GM21360 (cell line): ENCODE measurements around the gene MRPL3.
"Not testable (repeated sequence)": the region's sequence is repeated elsewhere in the genome, so short reads cannot be mapped to it uniquely, and the experiment has no call there.

Source experiments
- ATAC-seq: cut with Tn5 transposase; IDR thresholded peaks from one replicate; pipeline ENCODE4 v1.9.1; 2021; ENCODE audit warnings: mild to moderate bottlenecking, moderate library complexity; ENCODE audit not compliant: unreplicated experiment

Gene MRPL3

DNA sequence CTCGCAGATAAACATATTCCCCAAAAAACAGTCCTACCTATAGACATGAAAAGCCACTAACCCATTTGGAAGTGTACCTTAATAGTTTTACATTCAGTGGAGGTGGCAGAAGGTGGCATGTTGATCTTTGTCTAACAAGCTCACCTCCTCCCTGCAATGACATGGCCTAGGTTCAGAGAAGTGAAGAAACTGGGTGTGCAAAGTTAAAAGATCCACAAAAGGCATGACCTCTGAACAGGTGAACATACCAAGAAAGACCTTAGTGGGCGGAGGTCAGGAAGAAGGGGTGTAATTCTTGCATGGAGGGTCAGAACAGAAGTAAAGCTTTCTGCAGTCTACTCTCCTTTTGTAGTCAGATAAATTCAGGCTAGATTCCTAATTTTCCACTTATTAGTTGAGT lies 822 bp downstream of the MRPL3 start:
- no peak for ATAC-seq

DNA sequence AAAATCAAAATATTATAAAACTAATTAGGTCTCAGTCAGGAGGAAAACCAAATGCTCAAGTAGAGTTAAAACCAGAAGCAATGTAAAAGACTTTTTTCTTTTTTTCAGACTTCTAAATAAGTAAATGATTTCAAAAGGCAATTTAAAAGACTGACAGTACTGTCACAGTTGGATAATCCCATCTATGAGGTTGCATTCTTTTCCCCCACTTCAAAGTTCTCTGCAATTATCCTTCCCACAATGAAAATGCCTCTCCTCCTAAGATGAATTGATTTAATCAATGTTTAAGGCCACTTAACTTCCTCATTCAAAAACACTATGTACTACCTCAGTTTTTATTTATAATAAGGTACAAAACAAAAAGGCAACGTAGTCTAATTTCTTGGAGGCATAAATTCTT lies 8.1 kb downstream of the MRPL3 start:
- no peak for ATAC-seq

DNA sequence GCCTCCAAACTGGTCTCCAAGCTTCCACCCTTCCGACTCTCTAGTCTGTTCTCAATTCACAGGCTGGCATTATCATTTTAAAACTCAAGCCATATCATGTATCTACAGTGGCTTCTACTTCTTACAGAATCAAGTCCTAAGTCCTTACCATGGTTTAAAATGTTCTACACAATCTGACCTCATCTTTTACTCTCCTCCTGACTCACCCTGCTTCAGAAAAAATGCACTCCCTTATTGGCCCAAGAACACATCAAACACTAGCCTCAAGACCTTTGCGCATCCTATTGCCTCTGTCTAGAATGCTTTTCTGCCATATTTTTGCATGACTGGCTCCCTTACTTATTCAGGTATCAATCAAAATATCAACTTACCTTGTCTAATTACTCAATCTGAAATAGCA lies 11.0 kb downstream of the MRPL3 start:
- no peak for ATAC-seq

DNA sequence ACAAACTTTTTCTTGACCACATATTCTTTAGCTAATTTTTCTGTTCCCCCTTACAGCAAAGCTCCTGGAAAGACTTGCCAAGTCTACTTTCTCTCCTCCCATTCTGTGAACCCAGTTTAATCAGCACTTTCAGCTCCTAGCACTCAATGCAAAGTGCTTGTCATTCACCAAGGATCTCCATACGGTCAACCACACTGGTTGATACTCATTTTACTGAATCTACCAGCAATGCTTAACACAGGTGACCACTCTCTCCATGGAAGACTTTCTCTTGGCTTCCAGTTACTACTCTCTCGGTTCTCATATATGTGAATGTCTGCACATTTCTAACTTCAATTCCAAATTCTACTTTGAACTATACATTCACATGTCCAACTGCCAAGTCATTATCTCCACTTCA lies 11.7 kb downstream of the MRPL3 start:
- no peak for ATAC-seq

DNA sequence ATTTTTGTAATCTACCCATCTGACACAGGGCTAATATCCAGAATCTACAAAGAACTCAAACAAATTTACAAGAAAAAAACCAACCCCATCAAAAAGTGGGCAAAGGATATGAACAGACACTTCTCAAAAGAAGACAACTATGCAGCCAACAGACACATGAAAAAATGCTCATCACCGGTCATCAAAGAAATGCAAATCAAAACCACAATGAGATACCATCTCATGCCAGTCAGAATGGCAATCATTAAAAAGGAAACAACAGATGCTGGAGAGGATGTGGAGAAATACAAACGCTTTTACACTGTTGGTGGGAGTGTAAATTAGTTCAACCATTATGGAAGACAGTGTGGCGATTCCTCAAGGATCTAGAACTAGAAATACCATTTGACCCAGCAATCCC lies 16.2 kb downstream of the MRPL3 start:
- ATAC-seq = not testable (repeated sequence)

DNA sequence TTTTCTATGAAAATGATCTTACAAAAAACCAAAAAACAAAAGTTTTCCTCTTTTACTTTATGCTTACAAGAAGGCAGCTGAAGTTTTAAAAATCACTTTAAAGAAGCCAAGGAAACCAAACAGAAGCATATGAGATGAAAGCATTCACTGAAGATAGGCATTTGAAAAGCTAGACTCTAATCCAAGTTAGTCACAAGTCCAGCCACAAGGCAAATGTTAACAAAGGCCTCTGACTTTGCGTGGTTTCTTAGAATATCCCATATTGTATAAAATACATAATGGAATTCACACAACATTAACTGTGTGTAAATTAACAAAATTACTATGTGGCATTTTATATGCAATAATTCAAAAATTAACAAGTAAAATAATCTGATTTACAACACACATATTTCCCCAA lies 17.7 kb downstream of the MRPL3 start:
- ATAC-seq = no peak

DNA sequence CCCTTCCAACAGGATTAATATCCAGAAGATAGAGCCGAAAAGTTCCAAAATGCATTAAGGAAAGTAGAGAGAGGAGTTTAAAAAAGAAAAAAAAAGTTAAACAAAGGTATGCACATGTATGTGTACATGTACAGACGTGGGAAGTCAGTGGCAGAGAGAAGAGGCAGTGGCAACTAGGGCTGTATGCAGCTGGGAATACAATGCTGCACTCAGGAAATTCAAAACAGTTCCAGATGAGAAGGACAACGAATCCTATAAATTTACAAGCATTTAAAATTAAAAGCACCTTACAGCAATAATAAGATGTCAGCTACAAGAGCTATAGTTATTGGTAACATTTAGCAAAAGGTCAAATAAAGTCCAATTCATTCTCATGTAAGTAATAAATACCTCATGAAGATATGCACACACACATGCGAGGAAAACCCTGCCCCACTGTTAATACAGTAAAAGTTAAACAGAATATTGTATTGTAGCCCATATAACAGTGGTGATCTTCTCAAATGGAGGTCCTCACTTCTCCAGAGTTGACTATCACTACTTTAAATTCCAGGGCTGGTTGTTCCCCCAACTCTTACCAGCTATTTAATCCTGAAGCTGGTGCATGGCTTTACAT lies 18.2 kb downstream of the MRPL3 start:
- ATAC-seq = no peak

DNA sequence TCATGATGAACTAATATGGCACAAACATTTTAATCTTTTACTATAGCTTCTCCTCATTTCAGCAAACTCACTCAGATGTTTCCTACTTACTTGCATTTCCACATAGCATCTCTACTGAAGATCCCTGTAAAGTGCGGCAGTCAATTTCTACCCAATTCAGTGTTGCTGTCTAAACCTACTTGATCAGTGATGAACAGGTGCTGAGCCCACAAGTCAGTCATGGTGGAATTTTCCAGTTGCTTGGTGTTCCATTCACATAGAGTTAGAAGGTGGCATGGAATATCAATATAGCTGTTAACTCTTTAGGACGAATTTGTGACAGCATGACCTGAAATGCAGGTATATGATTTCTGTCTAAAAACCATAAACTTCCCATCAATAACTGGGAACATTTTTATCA lies 22.7 kb downstream of the MRPL3 start:
- no peak for ATAC-seq

DNA sequence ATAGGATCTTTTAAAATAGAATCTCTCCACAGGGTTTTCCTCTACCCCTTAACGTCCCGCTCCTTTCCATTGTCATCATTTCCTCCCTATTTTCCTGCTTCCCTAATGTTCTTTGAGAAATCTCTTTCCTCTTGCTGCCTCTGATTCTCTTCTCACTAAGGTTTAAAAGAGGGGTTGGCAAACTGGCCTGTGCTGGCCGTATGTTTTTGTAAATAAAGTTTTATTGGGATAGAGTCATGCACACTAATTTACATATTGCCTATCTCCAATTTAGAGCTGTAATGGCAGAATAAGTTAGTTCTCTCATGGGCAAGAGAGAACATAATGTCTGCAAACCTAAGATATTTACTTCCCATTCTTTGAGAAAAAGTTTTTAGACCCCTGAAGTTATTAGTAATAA lies 25.0 kb downstream of the MRPL3 start:
- no peak for ATAC-seq

DNA sequence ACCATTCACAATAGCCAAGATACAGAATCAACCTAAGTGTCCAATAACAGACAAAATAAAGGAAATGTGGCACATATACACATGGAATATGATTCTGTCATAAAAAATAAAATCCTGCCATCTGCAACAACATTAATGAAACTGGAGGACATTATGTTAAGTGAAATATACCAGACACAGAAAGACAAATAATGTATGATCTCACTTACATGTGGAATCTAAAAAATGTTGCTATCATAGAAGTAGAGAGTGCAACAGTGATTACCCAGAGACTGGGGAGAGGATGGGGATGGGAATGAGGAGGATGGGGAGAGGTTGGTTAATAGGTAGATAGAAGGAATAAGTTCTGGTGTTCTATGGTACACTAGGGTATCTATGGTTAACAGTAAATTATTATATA lies 28.7 kb downstream of the MRPL3 start:
- no peak for ATAC-seq

DNA sequence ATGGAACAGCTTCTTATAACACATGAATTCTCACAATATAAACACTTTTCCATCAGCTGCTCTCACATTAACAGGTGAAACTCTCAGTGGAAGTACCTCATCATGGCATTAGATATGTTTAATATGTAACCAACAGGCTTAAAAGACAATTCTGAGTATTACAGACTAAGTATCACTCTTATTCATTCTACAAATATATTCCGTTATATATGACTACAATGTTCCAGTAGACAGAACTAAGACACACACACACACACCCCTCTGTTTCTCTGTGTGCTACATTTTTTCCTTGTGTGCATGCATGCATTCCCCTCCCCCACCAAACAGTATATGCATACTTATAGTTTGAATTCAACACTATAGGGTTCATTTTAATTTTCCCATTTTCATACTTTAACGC lies 32.4 kb downstream of the MRPL3 start:
- no peak for ATAC-seq

DNA sequence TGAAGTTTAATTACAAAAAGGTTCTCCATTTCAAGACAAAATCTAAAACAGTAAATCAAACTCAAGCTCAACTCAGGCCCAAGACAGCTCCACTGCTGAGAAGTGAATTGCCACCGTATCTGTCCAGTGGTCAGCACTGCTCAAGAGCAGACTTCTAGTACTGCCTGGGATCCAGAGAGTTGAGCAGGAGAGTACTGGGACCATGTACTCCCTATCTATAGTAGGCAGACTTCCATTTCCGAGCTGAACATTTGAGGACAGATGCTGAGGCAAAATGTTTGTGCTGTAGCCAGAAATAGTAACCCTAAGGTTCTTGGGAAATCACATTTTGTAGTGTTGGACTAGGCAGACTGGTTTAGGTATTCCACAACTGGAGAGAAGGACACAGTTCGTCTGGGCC lies 44.1 kb downstream of the MRPL3 start:
- no peak for ATAC-seq

DNA sequence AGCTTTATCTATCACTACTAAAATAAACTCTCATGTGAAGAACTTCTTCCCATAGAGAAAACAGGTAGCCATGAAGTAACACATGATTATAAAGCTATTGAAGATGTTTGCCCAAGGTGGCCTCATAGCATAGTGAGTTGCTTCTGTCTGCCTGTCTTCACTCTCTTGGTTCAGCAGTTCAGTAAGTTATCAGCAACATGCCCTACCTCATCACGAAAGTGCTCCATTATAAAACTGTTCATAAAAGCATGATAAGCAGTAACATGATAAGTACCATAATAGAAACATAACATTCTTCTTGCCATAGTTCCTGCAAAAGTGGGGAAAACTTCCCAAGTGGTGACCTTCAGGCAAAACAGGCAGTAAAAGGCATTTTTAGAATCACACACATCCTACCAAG lies 45.6 kb downstream of the MRPL3 start:
- ATAC-seq = no peak

DNA sequence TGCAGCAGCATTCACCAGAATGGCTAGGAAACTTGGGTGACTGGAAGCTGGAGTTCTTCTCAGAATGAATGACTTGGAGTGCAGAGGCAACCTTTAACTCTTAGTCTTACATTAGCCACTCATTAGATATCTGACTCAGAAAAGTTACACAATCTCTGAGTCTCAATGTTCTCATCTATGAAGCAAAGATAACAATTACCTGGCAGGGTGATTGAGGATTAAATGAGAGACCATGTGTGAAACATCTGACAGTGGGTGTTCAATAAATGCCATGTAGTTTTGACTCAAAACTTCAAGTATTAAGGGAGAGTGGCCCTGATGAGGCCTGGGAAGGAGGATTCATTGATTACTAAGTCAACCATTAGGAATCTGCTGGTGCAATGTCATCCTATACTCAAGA lies 48.3 kb downstream of the MRPL3 start:
- ATAC-seq = no peak

DNA sequence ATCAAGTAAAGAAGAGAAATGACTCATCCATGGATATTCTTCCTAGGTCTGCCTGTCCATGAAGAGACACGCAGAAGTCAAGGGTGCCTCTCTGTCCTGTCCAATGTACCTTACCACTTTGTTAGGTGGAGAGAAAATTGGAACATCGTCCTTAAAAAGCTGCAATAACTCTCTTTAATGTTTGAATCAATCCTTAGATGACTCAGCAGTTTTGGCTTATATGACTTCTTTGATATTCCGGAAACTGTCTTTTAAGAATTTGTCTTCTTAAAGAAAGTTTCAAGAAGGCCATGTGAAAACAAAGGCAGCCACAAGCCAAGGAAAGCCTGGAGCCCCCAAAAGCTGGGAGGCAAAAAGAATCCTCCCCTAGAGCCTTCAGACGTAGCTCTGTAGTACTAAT lies 49.2 kb downstream of the MRPL3 start:
- ATAC-seq = no peak

DNA sequence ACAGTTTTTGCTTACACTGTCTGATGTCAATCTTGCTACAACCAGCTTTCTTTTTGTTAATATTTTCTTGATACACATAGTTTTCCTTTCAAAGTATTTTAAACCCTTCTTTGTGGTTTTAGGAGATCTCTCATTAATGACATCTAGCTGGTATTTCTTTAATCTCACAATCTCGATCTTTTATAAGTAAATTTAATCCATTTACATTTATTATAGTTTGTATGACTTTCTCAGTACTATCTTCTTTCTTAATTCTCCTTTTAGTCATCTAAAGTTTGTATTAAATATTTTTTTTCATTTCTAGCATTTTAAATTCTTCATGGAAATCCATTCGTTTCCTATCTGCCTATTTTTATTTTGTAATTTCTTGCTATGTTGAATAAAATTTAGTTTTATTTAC lies 55.4 kb downstream of the MRPL3 start:
- no peak for ATAC-seq

DNA sequence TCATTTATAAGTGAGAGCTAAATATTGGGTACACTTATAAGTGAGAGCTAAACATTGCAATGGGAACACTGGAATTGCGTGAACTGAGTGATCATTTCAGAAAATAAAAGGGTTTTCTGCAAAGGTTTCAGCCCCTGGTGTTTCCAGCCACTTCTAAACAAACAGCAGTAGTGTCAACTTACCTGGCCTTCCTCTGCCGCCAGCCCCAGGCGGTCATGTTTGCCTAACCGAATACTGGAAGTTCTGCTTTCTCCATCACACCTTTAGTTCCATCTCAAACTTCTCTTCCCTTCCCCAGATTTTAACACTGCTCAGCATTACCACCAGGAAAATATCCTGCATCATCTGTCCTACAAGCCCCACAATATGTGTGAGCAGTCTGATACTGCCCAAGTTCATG lies 58.6 kb downstream of the MRPL3 start:
- no peak for ATAC-seq

DNA sequence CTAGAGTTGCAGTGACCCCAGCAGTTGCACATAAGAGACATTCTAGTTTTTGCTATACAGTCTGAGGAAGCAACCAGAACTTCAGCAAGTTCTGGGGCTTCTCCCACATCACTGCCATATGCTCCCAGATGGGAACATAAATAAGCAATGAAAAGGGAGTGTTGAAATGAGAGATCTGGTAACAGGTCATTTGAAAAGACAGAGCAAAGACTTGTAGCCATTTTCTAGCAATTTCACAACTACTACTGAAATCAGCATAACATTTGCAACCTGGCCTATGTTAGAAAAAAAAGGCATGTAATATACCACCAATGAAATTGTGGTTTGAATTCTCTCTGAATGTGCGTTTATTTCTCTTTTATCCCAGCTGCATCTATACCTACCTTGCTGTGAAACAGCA lies 63.7 kb downstream of the MRPL3 start:
- ATAC-seq = no peak

DNA sequence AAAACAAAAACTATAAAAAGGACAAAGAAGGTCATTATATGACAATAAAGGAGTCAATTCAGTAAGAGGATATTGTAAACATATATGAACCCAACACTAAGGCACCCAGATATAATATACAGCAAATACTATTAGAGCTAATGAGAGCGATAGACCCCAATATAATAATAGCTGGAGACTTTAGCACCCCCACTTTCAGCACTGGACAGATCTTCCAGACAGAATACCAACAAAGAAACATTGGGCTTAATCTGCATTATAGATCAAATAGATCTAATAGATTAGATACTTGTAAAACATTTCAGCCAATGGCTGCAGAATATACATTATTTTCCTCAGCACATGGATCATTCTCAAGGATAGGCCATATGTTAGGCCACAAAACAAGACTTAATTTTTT lies 67.8 kb downstream of the MRPL3 start:
- ATAC-seq = no peak

DNA sequence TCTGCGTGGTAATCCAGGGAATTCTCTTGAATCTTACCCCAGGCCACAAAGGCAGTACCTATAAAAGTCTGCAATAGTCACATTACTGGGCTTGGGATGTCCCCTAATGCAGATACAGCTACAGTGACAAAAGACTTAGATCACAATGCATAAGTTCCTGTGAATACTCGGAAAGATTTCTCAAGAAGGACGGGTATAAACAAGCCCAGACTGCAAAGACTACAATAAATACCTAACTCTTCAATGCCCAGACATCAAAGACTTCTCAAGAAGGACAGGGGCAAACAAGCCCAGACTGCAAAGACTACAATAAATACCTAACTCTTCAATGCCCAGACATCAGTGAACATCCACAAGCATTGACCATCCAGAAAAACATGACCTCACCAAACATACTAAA lies 70.3 kb downstream of the MRPL3 start:
- no peak for ATAC-seq

DNA sequence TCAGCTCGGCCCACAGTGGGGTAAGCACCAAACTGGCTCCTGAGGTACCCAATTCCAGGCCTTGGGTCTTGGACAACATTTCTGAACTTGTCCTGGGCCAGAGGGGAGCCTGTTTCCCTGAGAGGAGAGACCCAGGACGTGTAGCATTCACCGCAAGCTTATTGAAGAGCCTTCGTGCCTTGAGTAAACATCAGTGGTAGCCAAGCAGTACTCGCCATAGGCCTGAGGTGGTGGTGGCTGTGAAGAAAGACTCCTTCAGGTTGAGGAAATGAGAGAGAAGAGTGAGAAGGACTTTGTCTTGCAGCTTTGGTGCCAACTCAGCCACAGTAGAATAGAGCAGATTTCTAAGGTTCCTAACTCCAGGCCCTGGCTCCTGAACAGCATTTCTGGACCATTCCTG lies 71.0 kb downstream of the MRPL3 start:
- ATAC-seq = no peak

DNA sequence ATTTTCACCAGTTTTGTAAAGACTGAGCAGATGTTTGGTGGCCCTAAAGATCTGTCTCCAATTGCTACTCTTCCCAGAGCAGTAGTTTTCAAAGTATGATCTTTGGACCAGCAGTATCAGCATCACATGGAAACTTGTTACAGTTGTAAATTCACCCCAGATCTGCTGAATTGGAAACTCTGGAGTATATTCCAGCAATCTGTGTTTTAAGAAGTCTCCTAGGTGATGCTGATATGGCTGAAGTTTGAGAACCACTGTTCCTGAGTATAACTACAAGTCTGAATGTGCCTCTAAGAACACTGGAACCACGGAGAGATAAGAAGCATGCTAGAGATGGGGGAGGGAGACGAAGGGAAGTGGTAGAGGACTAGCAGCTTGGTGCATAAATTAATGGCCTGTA lies 75.5 kb downstream of the MRPL3 start:
- ATAC-seq = no peak

DNA sequence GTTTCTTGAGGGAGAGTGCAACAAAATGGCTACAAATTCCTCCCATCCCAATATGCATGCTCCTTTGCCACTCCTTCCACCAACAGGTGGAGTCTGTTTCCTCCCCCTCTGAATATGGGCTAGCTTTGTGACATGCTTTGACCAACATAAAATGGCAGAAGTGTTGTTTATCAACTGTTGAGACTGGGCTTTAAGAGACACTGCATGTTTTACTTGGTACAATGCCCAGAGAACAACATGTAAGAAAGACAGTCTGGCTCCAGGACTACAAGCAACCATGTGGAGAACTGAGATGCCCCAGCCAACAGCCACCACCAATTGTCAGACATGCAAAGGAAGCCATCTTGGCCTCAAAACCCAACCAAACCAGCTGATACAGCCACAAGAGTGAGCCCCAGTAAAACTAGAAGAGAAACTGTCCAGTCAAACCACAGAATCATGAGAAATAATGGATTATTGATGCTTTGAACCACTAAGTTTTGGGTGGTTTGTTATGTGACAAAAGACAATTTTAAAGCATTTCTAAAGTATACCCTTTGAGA lies 80.7 kb downstream of the MRPL3 start:
- no peak for ATAC-seq
